A549 (cell line): ENCODE measurements around the gene HOOK2.

Experiments
- EP300 ChIP-seq, 2 experiments: fragments of >200 bp; sonication (Bioruptor Twin); formaldehyde crosslinking; IDR thresholded peaks; 2 replicates in 1 of 2; 3 replicates in 1 of 2; pipeline ENCODE4 v1.6.1; 2016 to 2017
- HDAC2 ChIP-seq: fragments of 200-600 bp; sonication (generic); IDR thresholded peaks from 2 replicates; pipeline ENCODE4 v1.6.1; 2016
- JUN ChIP-seq, 2 experiments: fragments of >200 bp; sonication (Bioruptor Twin); formaldehyde crosslinking; IDR thresholded peaks; 2 replicates in 1 of 2; 3 replicates in 1 of 2; pipeline ENCODE4 v1.6.1; 2016 to 2017
- KDM1A ChIP-seq: fragments of 200-600 bp; sonication (generic); IDR thresholded peaks from 2 replicates; pipeline ENCODE4 v1.6.1; 2016; ENCODE audit warnings: low read depth, mild to moderate bottlenecking
- KDM5A ChIP-seq: fragments of 200-600 bp; sonication (generic); IDR thresholded peaks from 2 replicates; pipeline ENCODE4 v1.6.1; 2016; ENCODE audit warnings: antibody characterized with exemption, mild to moderate bottlenecking
- POLR2A ChIP-seq: IDR thresholded peaks from 2 replicates; pipeline ENCODE4 v1.6.1; 2012; ENCODE audit warnings: mild to moderate bottlenecking, low read length
- RFX5 ChIP-seq: fragments of 450-650 bp; IDR thresholded peaks from 2 replicates; pipeline ENCODE4 v1.7.1; 2014; ENCODE audit warnings: antibody characterized with exemption, mild to moderate bottlenecking, moderate library complexity
- SREBF2 ChIP-seq: fragments of 450-650 bp; IDR thresholded peaks from 2 replicates; pipeline ENCODE4 v1.6.1; 2014; ENCODE audit warnings: mild to moderate bottlenecking, moderate library complexity
- TF ChIP-seq, protein P1 (sequence below): fragments of >200 bp; sonication (Bioruptor Twin); formaldehyde crosslinking; IDR thresholded peaks from 3 replicates; pipeline ENCODE4 v1.5.1; 2016
- TF ChIP-seq, protein P2 (sequence below): fragments of 150-350 bp; IDR thresholded peaks from 2 replicates; pipeline ENCODE4 v1.6.1; 2014; ENCODE audit warnings: low read depth, mild to moderate bottlenecking, low read length

DNA sequence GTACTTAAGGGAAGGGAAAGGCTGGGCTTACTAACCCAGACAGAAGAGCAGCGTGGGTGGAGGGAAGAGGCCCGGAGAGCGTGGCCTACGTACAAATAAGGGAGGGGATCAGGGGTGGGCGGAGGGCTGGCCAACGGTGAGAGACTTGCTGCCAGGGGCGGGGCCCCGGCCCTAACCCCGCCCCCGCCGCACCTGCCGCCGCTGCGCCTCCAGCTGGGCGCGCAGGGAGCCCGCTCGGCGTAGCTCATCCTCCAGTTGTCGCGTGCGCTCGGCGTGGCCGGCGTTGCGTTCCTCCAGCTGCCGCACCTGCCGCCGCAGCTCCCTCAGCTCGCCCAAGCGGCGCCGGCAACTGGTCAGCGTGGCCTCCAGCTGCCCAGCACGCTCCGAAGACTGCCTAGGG, 5.7 kb downstream of the HOOK2 start:
- TF ChIP-seq, protein P1, sequence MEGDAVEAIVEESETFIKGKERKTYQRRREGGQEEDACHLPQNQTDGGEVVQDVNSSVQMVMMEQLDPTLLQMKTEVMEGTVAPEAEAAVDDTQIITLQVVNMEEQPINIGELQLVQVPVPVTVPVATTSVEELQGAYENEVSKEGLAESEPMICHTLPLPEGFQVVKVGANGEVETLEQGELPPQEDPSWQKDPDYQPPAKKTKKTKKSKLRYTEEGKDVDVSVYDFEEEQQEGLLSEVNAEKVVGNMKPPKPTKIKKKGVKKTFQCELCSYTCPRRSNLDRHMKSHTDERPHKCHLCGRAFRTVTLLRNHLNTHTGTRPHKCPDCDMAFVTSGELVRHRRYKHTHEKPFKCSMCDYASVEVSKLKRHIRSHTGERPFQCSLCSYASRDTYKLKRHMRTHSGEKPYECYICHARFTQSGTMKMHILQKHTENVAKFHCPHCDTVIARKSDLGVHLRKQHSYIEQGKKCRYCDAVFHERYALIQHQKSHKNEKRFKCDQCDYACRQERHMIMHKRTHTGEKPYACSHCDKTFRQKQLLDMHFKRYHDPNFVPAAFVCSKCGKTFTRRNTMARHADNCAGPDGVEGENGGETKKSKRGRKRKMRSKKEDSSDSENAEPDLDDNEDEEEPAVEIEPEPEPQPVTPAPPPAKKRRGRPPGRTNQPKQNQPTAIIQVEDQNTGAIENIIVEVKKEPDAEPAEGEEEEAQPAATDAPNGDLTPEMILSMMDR, result no peak
- TF ChIP-seq KDM1A (no peak), KDM5A (no peak), POLR2A (no peak), SREBF2 (no peak), JUN (IDR thresholded peaks at IDR 0.05) (no peak), RFX5 (no peak), HDAC2 (no peak), EP300 (IDR thresholded peaks at IDR 0.05) (no peak)
- TF ChIP-seq, protein P2, sequence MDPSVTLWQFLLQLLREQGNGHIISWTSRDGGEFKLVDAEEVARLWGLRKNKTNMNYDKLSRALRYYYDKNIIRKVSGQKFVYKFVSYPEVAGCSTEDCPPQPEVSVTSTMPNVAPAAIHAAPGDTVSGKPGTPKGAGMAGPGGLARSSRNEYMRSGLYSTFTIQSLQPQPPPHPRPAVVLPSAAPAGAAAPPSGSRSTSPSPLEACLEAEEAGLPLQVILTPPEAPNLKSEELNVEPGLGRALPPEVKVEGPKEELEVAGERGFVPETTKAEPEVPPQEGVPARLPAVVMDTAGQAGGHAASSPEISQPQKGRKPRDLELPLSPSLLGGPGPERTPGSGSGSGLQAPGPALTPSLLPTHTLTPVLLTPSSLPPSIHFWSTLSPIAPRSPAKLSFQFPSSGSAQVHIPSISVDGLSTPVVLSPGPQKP, result no peak
